Endothelial cell of umbilical vein (primary cell): ENCODE results near the gene PPP2R3B. TPM values are rescaled to one million over a fixed set of nuclear protein-coding genes. Genes with fewer than 3 reads are reported as not detected.

Experiments
- BruUV-seq: library from RNA; stranded (reverse); fragments of 400-500 nt; replicated peaks from 2 replicates; lab custom pipeline; 2021; lab: Mats Ljungman, UMichigan
- CTCF ChIA-PET: fragments of 300-600, 350-600 bp; sonication (Branson Sonifier 250); formaldehyde crosslinking; loops from one replicate; lab custom pipeline; 2021; ENCODE audit warnings: antibody characterized with exemption, inconsistent platforms; lab: Charles Lee
- POLR2A ChIA-PET: fragments of 300-600, 350-600 bp; sonication (Branson Sonifier 250); formaldehyde crosslinking; loops from one replicate; lab custom pipeline; 2021; ENCODE audit warnings: antibody characterized with exemption, inconsistent platforms; lab: Charles Lee
- DNase-seq: peaks from one replicate; pipeline ENCODE4 v3.0.0-alpha.2; 2011; ENCODE audit warnings: low read depth, low spot score
- FAIRE-seq: peaks from 2 replicates; lab custom pipeline; 2011; peaks lifted over from hg19 to GRCh38; lab: Jason Lieb, UNC
- H2AFZ ChIP-seq: 2 replicates; pipeline ENCODE4 v1.6.0; 2012; ENCODE audit warnings: low read depth, low read length, control low read depth, inconsistent platforms
- H3K27ac ChIP-seq: 2 replicates; pipeline ENCODE4 v1.5.1; 2011; ENCODE audit warnings: low read depth, mild to moderate bottlenecking, control low read depth, low read length, moderate library complexity; ENCODE audit not compliant: insufficient read depth
- H3K27me3 ChIP-seq, 2 experiments: 2 replicates each; pipeline versions ENCODE4 v1.6.0 to v1.6.1; 2011; ENCODE audit warnings: low read length in 2 of 2, mixed read lengths in 1 of 2; ENCODE audit not compliant: control insufficient read depth in 2 of 2, insufficient read depth in 2 of 2
- H3K36me3 ChIP-seq, 2 experiments: 2 replicates in 1 of 2; 3 replicates in 1 of 2; pipeline ENCODE4 v1.5.1; 2011; ENCODE audit warnings: low read length in 2 of 2, mild to moderate bottlenecking in 1 of 2, moderate library complexity in 1 of 2; ENCODE audit not compliant: control insufficient read depth in 2 of 2, insufficient read depth in 2 of 2; ENCODE audit errors: extremely low read depth in 1 of 2
- H3K4me1 ChIP-seq: 3 replicates; pipeline ENCODE4 v1.5.1; 2011; ENCODE audit warnings: mild to moderate bottlenecking, low read length; ENCODE audit not compliant: control insufficient read depth, insufficient read depth; ENCODE audit errors: extremely low read depth
- H3K4me2 ChIP-seq: 2 replicates; pipeline ENCODE4 v1.6.1; 2011; ENCODE audit warnings: low read length, control low read depth, mixed read lengths; ENCODE audit not compliant: insufficient read depth
- H3K4me3 ChIP-seq, 3 experiments: fragments of 200-600 bp in 1 of 3; sonication (generic), shearing (Covaris generic) in 1 of 3; replicated peaks in 1 of 3; 2 replicates each; pipeline ENCODE4 v1.5.1; 2011 to 2016; ENCODE audit warnings: control low read depth in 3 of 3, low read length in 3 of 3, mild to moderate bottlenecking in 2 of 3, inconsistent platforms in 1 of 3, low read depth in 1 of 3, moderate library complexity in 1 of 3; ENCODE audit not compliant: insufficient read depth in 1 of 3
- H3K79me2 ChIP-seq: 2 replicates; pipeline ENCODE4 v1.6.0; 2012; ENCODE audit warnings: low read length, inconsistent platforms; ENCODE audit not compliant: control insufficient read depth, insufficient read depth
- H3K9ac ChIP-seq: replicated peaks from 2 replicates; pipeline ENCODE3; 2011; ENCODE audit warnings: low read length, control low read depth; ENCODE audit not compliant: insufficient read depth; ENCODE audit errors: extremely low read depth
- H3K9me1 ChIP-seq: replicated peaks from 3 replicates; pipeline ENCODE4 v1.6.0; 2011; ENCODE audit warnings: mild to moderate bottlenecking, low read length; ENCODE audit not compliant: control insufficient read depth, insufficient read depth; ENCODE audit errors: extremely low read depth
- H3K9me3 ChIP-seq: replicated peaks from 2 replicates; pipeline ENCODE4 v1.5.1; 2012; ENCODE audit warnings: low read length, inconsistent platforms; ENCODE audit not compliant: control insufficient read depth, insufficient read depth
- H4K20me1 ChIP-seq: replicated peaks from 2 replicates; pipeline ENCODE3; 2011; ENCODE audit warnings: mild to moderate bottlenecking, low read length; ENCODE audit not compliant: control insufficient read depth, insufficient read depth; ENCODE audit errors: extremely low read depth
- EZH2 ChIP-seq: IDR thresholded peaks from 2 replicates; pipeline ENCODE4 v1.6.1; 2012; ENCODE audit warnings: borderline replicate concordance, low read depth, mild to moderate bottlenecking, moderate library complexity, low read length, inconsistent platforms; ENCODE audit not compliant: severe bottlenecking
- FOS ChIP-seq: IDR thresholded peaks from 2 replicates; pipeline ENCODE4 v1.6.1; 2011; ENCODE audit warnings: mild to moderate bottlenecking, low read length, moderate library complexity, borderline replicate concordance; ENCODE audit not compliant: insufficient read depth
- GATA2 ChIP-seq: IDR thresholded peaks from 2 replicates; pipeline ENCODE4 v1.7.0; 2011; ENCODE audit warnings: low read depth, mild to moderate bottlenecking, moderate library complexity, mixed read lengths, low read length; ENCODE audit not compliant: insufficient read length, insufficient read depth
- JUN ChIP-seq: IDR thresholded peaks from 2 replicates; pipeline ENCODE4 v1.6.1; 2011; ENCODE audit warnings: borderline replicate concordance, low read depth; ENCODE audit not compliant: insufficient read length, insufficient read depth
- MYC ChIP-seq: IDR thresholded peaks from one replicate; pipeline ENCODE4 v1.6.1; 2011; ENCODE audit warnings: mild to moderate bottlenecking, low read depth, low read length
- POLR2A ChIP-seq: IDR thresholded peaks from 2 replicates; pipeline ENCODE4 v1.6.1; 2012; ENCODE audit warnings: low read depth, mild to moderate bottlenecking, control low read depth, low read length
- POLR2AphosphoS5 ChIP-seq: IDR thresholded peaks from 2 replicates; pipeline ENCODE4 v1.6.1; 2012; ENCODE audit warnings: low read depth, mild to moderate bottlenecking, control low read depth, low read length, moderate library complexity; ENCODE audit not compliant: insufficient read depth
- dilution Hi-C: fragments of 300-500 bp; cut with MboI; formaldehyde crosslinking; loops from one replicate; pipeline ENCODE4 v1.15.0; 2019; ENCODE audit warnings: low sequenced_read_pairs; ENCODE audit not compliant: extremely low pct_ligation_motif_present
- intact Hi-C: fragments of 100-400 bp; cut with micrococcal nuclease; formaldehyde crosslinking; loops from one replicate; pipeline ENCODE4 v1.10.0; 2022
- polyA plus RNA-seq, 4 experiments: library from polyadenylated mRNA; depleted of rRNA in 3 of 4; stranded (reverse) in 3 of 4; unstranded in 1 of 4; fragments of >200 nt; gene quantifications; 2 replicates each; pipeline versions ENCODE4 v1.2.1 to v1.2.3, GENCODE V29; 2011 to 2012; ENCODE audit warnings: missing spikeins in 1 of 4
- total RNA-seq: library from RNA; stranded (reverse); gene quantifications from 2 replicates; pipeline ENCODE4 v1.2.3, GENCODE V29; 2021
- TF ChIP-seq, protein P1 (sequence below), 2 donors: IDR thresholded peaks; 1 replicate in 1 of 2; 2 replicates in 1 of 2; pipeline ENCODE4 v1.5.1; 2011; ENCODE audit warnings: low read length in 2 of 2, mild to moderate bottlenecking in 2 of 2, moderate library complexity in 2 of 2, control low read depth in 1 of 2, inconsistent platforms in 1 of 2, low read depth in 1 of 2; ENCODE audit not compliant: insufficient read depth in 1 of 2; ENCODE audit errors: extremely low read depth in 1 of 2

PPP2R3B gene
- total and polyA plus RNA-seq, 2 donors (not counting 3 experiments of a cell fraction or from before 2014, with no cell fraction given), result 19.1 to 33.6 TPM

GRCh38 chrX:368811-369562 lies 17.7 kb downstream of the PPP2R3B start:
- Histone ChIP-seq H3K36me3 (no peaks in the 10 kb centered on the region), H3K9me3 (no peaks in the 10 kb centered on the region), H2AFZ (no peak overlapping the region), H3K4me1 (peaks cover 7% of the 10 kb centered on the region), H3K9ac (no peak overlapping the region), H3K79me2 (no peaks in the 10 kb centered on the region), H4K20me1 (no peaks in the 10 kb centered on the region), H3K9me1 (no peaks in the 10 kb centered on the region), H3K4me2 (no peak overlapping the region), H3K4me3 (no peak overlapping the region), H3K27ac (no peak overlapping the region), H3K27me3 (peaks cover 6 to 13% of the 10 kb centered on the region in 2 experiments)
- ChIA-PET POLR2A (no interaction called here), CTCF (no interaction called here)
- BruUV-seq, result no TSS peak
- dilution Hi-C loops (no loop called here), intact Hi-C loops (no loop called here)
- TF ChIP-seq, protein P1, sequence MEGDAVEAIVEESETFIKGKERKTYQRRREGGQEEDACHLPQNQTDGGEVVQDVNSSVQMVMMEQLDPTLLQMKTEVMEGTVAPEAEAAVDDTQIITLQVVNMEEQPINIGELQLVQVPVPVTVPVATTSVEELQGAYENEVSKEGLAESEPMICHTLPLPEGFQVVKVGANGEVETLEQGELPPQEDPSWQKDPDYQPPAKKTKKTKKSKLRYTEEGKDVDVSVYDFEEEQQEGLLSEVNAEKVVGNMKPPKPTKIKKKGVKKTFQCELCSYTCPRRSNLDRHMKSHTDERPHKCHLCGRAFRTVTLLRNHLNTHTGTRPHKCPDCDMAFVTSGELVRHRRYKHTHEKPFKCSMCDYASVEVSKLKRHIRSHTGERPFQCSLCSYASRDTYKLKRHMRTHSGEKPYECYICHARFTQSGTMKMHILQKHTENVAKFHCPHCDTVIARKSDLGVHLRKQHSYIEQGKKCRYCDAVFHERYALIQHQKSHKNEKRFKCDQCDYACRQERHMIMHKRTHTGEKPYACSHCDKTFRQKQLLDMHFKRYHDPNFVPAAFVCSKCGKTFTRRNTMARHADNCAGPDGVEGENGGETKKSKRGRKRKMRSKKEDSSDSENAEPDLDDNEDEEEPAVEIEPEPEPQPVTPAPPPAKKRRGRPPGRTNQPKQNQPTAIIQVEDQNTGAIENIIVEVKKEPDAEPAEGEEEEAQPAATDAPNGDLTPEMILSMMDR (IDR thresholded peaks at IDR 0.05; ENCODE audit: extremely low read depth in 1 of 2, insufficient read depth in 1 of 2, low read depth in 1 of 2, low read length in 2 of 2), result no peak
- no peak for TF ChIP-seq POLR2AphosphoS5
- no peak for TF ChIP-seq POLR2A
- TF ChIP-seq FOS, result no peak
- no peak for TF ChIP-seq GATA2
- TF ChIP-seq EZH2, result no peak
- TF ChIP-seq JUN, result no peak
- TF ChIP-seq MYC, result no peak
- FAIRE-seq (no peak), DNase-seq (no peak)
